Testis (tissue), 3 donors: ENCODE measurements around the gene PPM1A. TPM values are rescaled to one million over a fixed set of nuclear protein-coding genes. Genes with fewer than 3 reads are reported as not detected.

Experiments used
- DNase-seq: peaks from one replicate; pipeline ENCODE4 v3.0.0-alpha.2; 2019
- H3K27ac ChIP-seq, 2 donors: fragments of 200-600 bp; sonication (generic); one replicate each; pipeline ENCODE4 v1.5.1; 2019
- H3K27me3 ChIP-seq: fragments of 200-600 bp; sonication (generic); one replicate; pipeline ENCODE4 v1.5.1; 2019
- H3K36me3 ChIP-seq: fragments of 200-600 bp; sonication (generic); one replicate; pipeline ENCODE4 v1.5.1; 2017; ENCODE audit warnings: low read depth; ENCODE audit errors: missing control alignments
- H3K4me1 ChIP-seq: fragments of 200-600 bp; sonication (generic); one replicate; pipeline ENCODE4 v1.5.1; 2019
- H3K4me3 ChIP-seq, 2 donors: fragments of 200-600 bp; sonication (generic); one replicate each; pipeline ENCODE4 v1.5.1; 2017 to 2019
- H3K9me3 ChIP-seq: fragments of 200-600 bp; sonication (generic); one replicate; pipeline ENCODE4 v1.5.1; 2017
- POLR2A ChIP-seq: fragments of 450-650 bp; IDR thresholded peaks from one replicate; pipeline ENCODE4 v1.6.1; 2017; ENCODE audit warnings: antibody characterized with exemption, mild to moderate bottlenecking, moderate library complexity
- WGBS, 2 donors: methylation state at CpG; one replicate each; pipeline ENCODE4 v1.1.5; 2018; 5-methylcytosine and 5-hydroxymethylcytosine counted together
- intact Hi-C: fragments of 100-400 bp; cut with DNase I; formaldehyde crosslinking; loops from one replicate; pipeline ENCODE4 v1.15.1; 2023; ENCODE audit warnings: low total_unique reads
- polyA plus RNA-seq: library from polyadenylated mRNA; stranded (reverse); fragments of 350-450 nt; fragmentation: Illumina TruSeq; extraction: RNeasy Lipid Tissue Mini Kit (QIAGEN cat#74804); gene quantifications from one replicate; pipeline ENCODE4 v1.2.3, GENCODE V29; 2014; ENCODE audit warnings: low read depth, low replicate concordance; ENCODE audit not compliant: insufficient read depth
- total RNA-seq, 2 donors: library from RNA; depleted of rRNA; stranded (reverse); fragments of >200 nt; gene quantifications; one replicate each; pipeline ENCODE4 v1.2.3, GENCODE V29; 2016
- TF ChIP-seq, protein P1 (sequence below), 3 experiments: fragments of 450-650 bp in 2 of 3; fragments of 200-600 bp in 1 of 3; sonication (generic) in 1 of 3; IDR thresholded peaks; one replicate each; pipeline ENCODE4 v1.5.1; 2016 to 2019; ENCODE audit warnings: antibody characterized with exemption in 3 of 3, mild to moderate bottlenecking in 2 of 3, moderate library complexity in 1 of 3

The PPM1A gene
- total and polyA plus RNA-seq, 3 donors from 2014 or later = 73.0 to 146 (median 91.1) TPM

DNA sequence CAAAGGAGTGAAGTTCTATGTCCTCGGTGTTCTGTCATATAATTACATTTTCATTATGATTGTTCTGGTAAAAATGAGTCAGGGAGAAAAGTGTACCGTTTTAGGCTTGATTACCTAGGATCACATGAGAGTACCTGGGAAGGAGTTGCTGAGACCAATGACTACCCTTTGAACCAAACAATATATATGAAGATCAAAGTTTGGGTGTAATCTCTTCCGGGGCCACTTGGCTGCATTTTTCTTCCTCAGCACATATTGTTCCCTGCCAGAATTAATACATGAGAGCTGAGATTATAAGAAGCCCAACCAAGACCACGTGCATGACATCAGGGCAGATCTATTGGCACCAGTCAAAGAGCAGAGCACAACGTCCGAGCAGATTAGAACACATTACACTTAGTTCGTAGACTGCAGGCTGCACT, 42.8 kb upstream of the PPM1A start:
- intact Hi-C loops = no loop called here
- WGBS, 2 donors = 49 to 50% methylated on average over 7 of the region's 7 CpGs
- Histone ChIP-seq H3K27ac (no peak overlapping the region), H3K4me1 (peaks cover 3% of the 10 kb centered on the region), H3K9me3 (no peaks in the 10 kb centered on the region), H3K36me3 (no peaks in the 10 kb centered on the region), H3K27me3 (no peaks in the 10 kb centered on the region), H3K4me3 (no peak overlapping the region)
- TF ChIP-seq, protein P1, sequence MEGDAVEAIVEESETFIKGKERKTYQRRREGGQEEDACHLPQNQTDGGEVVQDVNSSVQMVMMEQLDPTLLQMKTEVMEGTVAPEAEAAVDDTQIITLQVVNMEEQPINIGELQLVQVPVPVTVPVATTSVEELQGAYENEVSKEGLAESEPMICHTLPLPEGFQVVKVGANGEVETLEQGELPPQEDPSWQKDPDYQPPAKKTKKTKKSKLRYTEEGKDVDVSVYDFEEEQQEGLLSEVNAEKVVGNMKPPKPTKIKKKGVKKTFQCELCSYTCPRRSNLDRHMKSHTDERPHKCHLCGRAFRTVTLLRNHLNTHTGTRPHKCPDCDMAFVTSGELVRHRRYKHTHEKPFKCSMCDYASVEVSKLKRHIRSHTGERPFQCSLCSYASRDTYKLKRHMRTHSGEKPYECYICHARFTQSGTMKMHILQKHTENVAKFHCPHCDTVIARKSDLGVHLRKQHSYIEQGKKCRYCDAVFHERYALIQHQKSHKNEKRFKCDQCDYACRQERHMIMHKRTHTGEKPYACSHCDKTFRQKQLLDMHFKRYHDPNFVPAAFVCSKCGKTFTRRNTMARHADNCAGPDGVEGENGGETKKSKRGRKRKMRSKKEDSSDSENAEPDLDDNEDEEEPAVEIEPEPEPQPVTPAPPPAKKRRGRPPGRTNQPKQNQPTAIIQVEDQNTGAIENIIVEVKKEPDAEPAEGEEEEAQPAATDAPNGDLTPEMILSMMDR (IDR thresholded peaks at IDR 0.05) = no peak
- no peak for TF ChIP-seq POLR2A
- no peak for DNase-seq

DNA sequence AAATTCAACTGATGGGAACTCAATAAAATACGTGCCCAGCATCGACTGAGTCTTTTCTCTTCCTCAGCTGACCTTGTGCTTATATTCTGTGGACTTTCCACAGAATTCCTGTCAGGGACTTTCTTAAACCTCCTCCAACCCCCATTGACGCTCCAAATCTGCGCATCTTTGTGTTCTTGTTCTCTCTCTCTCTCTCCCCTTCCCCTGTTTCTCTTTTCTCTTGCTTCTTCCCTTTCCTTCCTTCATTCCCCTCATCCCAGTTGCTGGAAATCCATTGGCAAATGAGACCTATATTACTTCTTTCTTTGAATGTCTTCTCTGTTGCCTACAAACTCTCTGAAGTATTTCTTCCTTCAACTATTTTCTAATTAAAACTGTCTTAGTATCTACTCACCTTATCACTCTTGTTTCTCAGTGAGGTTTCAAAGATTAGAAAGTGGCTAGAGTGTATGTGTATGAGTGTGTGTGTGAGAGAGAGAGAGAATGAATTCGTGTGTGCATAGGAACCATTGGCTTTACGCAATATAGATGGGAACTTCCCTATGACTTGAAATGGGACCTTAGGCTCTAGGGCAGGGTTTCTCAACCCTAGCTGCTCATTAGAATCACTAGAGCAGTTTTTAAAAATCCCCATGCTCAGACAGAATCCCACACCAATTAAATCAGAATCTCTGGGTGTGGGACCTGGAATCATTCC, 42.0 kb upstream of the PPM1A start:
- H3K9me3 ChIP-seq = no peaks in the 10 kb centered on the region
- H3K4me3 ChIP-seq = no peak overlapping the region
- H3K27me3 ChIP-seq = no peaks in the 10 kb centered on the region
- H3K4me1 ChIP-seq = peaks cover 3% of the 10 kb centered on the region
- TF ChIP-seq, protein P1 (IDR thresholded peaks at IDR 0.05) = no peak
- TF ChIP-seq POLR2A = no peak
- H3K36me3 ChIP-seq = no peaks in the 10 kb centered on the region
- intact Hi-C loops = no loop called here
- 76 to 81% methylated on average over 6 of the region's 6 CpGs for WGBS, 2 donors
- H3K27ac ChIP-seq = no peak overlapping the region
- DNase-seq = no peak

DNA sequence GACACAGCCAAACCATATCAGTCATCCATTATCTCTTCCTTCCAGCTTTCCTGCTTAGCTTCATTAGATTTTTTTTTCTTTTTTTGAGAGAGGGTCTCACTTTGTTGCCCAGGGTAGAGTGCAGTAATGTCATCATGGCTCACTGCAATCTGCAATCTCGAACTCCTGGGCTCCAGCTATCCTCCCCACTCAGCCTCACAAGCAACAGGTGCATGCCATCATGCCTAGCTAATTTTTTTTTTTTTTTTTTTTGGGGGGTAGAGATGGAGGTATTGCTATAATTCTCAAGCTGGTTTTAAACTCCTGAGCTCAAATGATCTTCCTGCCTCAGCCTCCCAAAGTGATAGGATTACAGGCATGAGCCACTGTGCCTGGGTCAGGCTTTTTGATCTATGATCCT, 38.3 kb upstream of the PPM1A start:
- Histone ChIP-seq H3K27me3 (no peaks in the 10 kb centered on the region), H3K4me1 (no peaks in the 10 kb centered on the region), H3K9me3 (no peaks in the 10 kb centered on the region), H3K4me3 (no peak overlapping the region), H3K27ac (no peak overlapping the region), H3K36me3 (no peaks in the 10 kb centered on the region)
- WGBS, 2 donors = 82% methylated on average over 1 of the region's 1 CpG
- DNase-seq = no peak
- intact Hi-C loops = no loop called here
- TF ChIP-seq POLR2A = no peak
- TF ChIP-seq, protein P1 (IDR thresholded peaks at IDR 0.05) = no peak

DNA sequence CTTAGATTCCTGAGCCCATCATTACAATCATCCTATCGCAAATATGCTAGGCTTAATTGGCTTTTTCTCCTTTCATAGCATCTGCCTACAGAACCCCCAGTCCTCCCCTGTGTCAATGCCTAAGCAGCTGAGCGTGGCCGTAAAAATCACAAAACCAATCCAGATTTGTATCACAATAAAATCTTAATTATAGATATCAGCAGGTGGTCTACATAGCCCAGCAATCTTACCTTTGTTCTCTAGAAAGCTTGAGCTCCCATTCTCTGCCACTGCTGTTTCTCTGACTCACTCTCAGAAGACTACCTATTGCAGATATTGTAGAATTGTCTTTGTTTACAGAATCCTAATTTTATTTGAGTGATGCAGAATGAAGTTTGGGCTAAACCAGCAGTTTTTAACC, 37.9 kb upstream of the PPM1A start:
- intact Hi-C loops = no loop called here
- Histone ChIP-seq H3K27ac (no peak overlapping the region), H3K36me3 (no peaks in the 10 kb centered on the region), H3K4me1 (no peaks in the 10 kb centered on the region), H3K9me3 (no peaks in the 10 kb centered on the region), H3K4me3 (no peak overlapping the region), H3K27me3 (no peaks in the 10 kb centered on the region)
- WGBS, 2 donors = 84 to 85% methylated on average over 3 of the region's 3 CpGs
- no peak for TF ChIP-seq POLR2A
- TF ChIP-seq, protein P1 (IDR thresholded peaks at IDR 0.05) = no peak
- no peak for DNase-seq
